ENCODE measurements around the gene SH3BP5L.

- TF ChIP-seq CTCF (IDR thresholded peaks at IDR 0.05) (no peak), POLR2A (IDR thresholded peaks at IDR 0.05) (no peak)
Observed at GRCh38 chr1:248828845-248829244, 3.1 kb upstream of the SH3BP5L start.

Measured in testis (tissue), 2 donors.